ENCODE data around the gene FAM240A. TPM values are rescaled to one million over a fixed set of nuclear protein-coding genes. Genes with fewer than 3 reads are reported as not detected.

Gene FAM240A
- not detected in 2 replicates for total RNA-seq

- no peak for DNase-seq (ENCODE audit: low read depth)
- no peak within 1 kb of the TSS for H3K4me3 ChIP-seq (ENCODE audit: low read depth, low read length)
- TF ChIP-seq CTCF (IDR thresholded peaks at IDR 0.05; ENCODE audit: insufficient read depth, low read depth, low read length), result no peak
Measured at GRCh38 chr3:46612324-46612723, at the start of gene FAM240A. Gene FAM240A (plus strand): TSS chr3:46612525. CDS start chr3:46612684, 159 bp downstream.

GRCh38 chr3:46564190-46565021 lies 47.9 kb upstream of the FAM240A start:
- no peak for DNase-seq (ENCODE audit: low read depth)
- no peak overlapping the region for H3K4me3 ChIP-seq (ENCODE audit: low read depth, low read length)
- no peak for TF ChIP-seq CTCF (IDR thresholded peaks at IDR 0.05; ENCODE audit: insufficient read depth, low read depth, low read length)

GRCh38 chr3:46565077-46565476 lies 47.2 kb upstream of the FAM240A start:
- H3K4me3 ChIP-seq (ENCODE audit: low read depth, low read length), result no peak overlapping the region
- no peak for TF ChIP-seq CTCF (IDR thresholded peaks at IDR 0.05; ENCODE audit: insufficient read depth, low read depth, low read length)
- no peak for DNase-seq (ENCODE audit: low read depth)

- no peak for TF ChIP-seq CTCF (IDR thresholded peaks at IDR 0.05; ENCODE audit: insufficient read depth, low read depth, low read length)
- H3K4me3 ChIP-seq (ENCODE audit: low read depth, low read length), result peak overlapping the region; percentile 42
- DNase-seq (ENCODE audit: low read depth), result no peak
Measured at GRCh38 chr3:46565607-46566039, 46.7 kb upstream of the FAM240A start.

- DNase-seq (ENCODE audit: low read depth), result peak; percentile 63
- TF ChIP-seq CTCF (IDR thresholded peaks at IDR 0.05; ENCODE audit: insufficient read depth, low read depth, low read length), result no peak
- peak within 1 kb of the TSS; percentile 42 for H3K4me3 ChIP-seq (ENCODE audit: low read depth, low read length)
Measured at GRCh38 chr3:46566040-46566641, 46.2 kb upstream of the FAM240A start, which contains the start of gene LRRC2. Gene LRRC2 (minus strand): TSS chr3:46566302. CDS start chr3:46551591, 14,711 bp downstream.

GRCh38 chr3:46571684-46572083 lies 40.6 kb upstream of the FAM240A start:
- no peak for TF ChIP-seq CTCF (IDR thresholded peaks at IDR 0.05; ENCODE audit: insufficient read depth, low read depth, low read length)
- H3K4me3 ChIP-seq (ENCODE audit: low read depth, low read length), result no peak overlapping the region
- no peak for DNase-seq (ENCODE audit: low read depth)

Measured in fibroblast of villous mesenchyme (primary cell).